Panc1 (cell line): Measurements from ENCODE around the gene TNPO3.

Experiments
- CTCF ChIP-seq: fragments of 450-650 bp; IDR thresholded peaks from 2 replicates; pipeline ENCODE4 v1.5.1; 2017; ENCODE audit warnings: mild to moderate bottlenecking
- POLR2AphosphoS5 ChIP-seq: IDR thresholded peaks from 2 replicates; pipeline ENCODE4 v1.6.1; 2012; ENCODE audit warnings: mild to moderate bottlenecking, low read depth, low read length, moderate library complexity
- SIN3A ChIP-seq: IDR thresholded peaks from 2 replicates; pipeline ENCODE4 v1.6.1; 2012; ENCODE audit warnings: low read depth, mild to moderate bottlenecking, low read length, moderate library complexity, borderline replicate concordance; ENCODE audit not compliant: insufficient read depth

GRCh38 chr7:128941323-128941890 lies 113.5 kb downstream of the TNPO3 start:
- no peak for TF ChIP-seq CTCF
- TF ChIP-seq SIN3A = no peak
- no peak for TF ChIP-seq POLR2AphosphoS5
